H9 (cell line): Measurements from ENCODE around the gene HEPN1. TPM values are rescaled to one million over a fixed set of nuclear protein-coding genes. Genes with fewer than 3 reads are reported as not detected.

Experiments
- DNase-seq: peaks from one replicate; pipeline ENCODE4 v3.0.0-alpha.2; 2017
- H2AFZ ChIP-seq: one replicate; pipeline ENCODE4 v1.6.1; 2013; ENCODE audit warnings: mild to moderate bottlenecking, low read length, control low read depth, moderate library complexity
- H2AK5ac ChIP-seq: 2 replicates; pipeline ENCODE4 v1.6.1; 2013; ENCODE audit warnings: low read length, control low read depth, mixed read lengths; ENCODE audit not compliant: insufficient read length
- H2BK120ac ChIP-seq: one replicate; pipeline ENCODE4 v1.6.1; 2013; ENCODE audit warnings: low read depth, mild to moderate bottlenecking, low read length, control low read depth, inconsistent platforms; ENCODE audit not compliant: poor library complexity, severe bottlenecking
- H2BK12ac ChIP-seq: 2 replicates; pipeline ENCODE4 v1.6.1; 2013; ENCODE audit warnings: low read length, control low read depth, mixed read lengths, low read depth; ENCODE audit not compliant: insufficient read length
- H2BK15ac ChIP-seq: 2 replicates; pipeline ENCODE4 v1.6.1; 2013; ENCODE audit warnings: low read depth, low read length, control low read depth
- H2BK20ac ChIP-seq: one replicate; pipeline ENCODE4 v1.6.1; 2013; ENCODE audit warnings: low read depth, mild to moderate bottlenecking, low read length, control low read depth, inconsistent platforms; ENCODE audit not compliant: poor library complexity, severe bottlenecking
- H2BK5ac ChIP-seq: 2 replicates; pipeline ENCODE4 v1.6.1; 2013; ENCODE audit warnings: low read length, control low read depth, mixed read lengths; ENCODE audit not compliant: insufficient read length
- H3K14ac ChIP-seq: 2 replicates; pipeline ENCODE4 v1.6.1; 2013; ENCODE audit warnings: low read length, control low read depth; ENCODE audit not compliant: insufficient read depth
- H3K18ac ChIP-seq: 2 replicates; pipeline ENCODE4 v1.6.1; 2013; ENCODE audit warnings: low read depth, mild to moderate bottlenecking, mixed read lengths, low read length, control low read depth; ENCODE audit not compliant: insufficient read length
- H3K23ac ChIP-seq: 2 replicates; pipeline ENCODE4 v1.6.1; 2013; ENCODE audit warnings: low read length, control low read depth, mixed read lengths, low read depth; ENCODE audit not compliant: insufficient read length
- H3K23me2 ChIP-seq: 2 replicates; pipeline ENCODE4 v1.6.1; 2013; ENCODE audit warnings: low read depth, mild to moderate bottlenecking, mixed read lengths, low read length, control low read depth; ENCODE audit not compliant: insufficient read length, poor library complexity, severe bottlenecking
- H3K27ac ChIP-seq: 2 replicates; pipeline ENCODE4 v1.5.1; 2013; ENCODE audit warnings: low read length, control low read depth, mixed read lengths, low read depth; ENCODE audit not compliant: insufficient read length
- H3K27me3 ChIP-seq: 2 replicates; pipeline ENCODE4 v1.6.1; 2013; ENCODE audit warnings: low read length, control low read depth, inconsistent platforms; ENCODE audit not compliant: insufficient read depth
- H3K4ac ChIP-seq: 2 replicates; pipeline ENCODE4 v1.6.1; 2013; ENCODE audit warnings: low read depth, mild to moderate bottlenecking, control low read depth, inconsistent platforms, low read length, moderate library complexity
- H3K4me1 ChIP-seq: 2 replicates; pipeline ENCODE4 v1.6.1; 2013; ENCODE audit warnings: low read length, control low read depth, inconsistent platforms; ENCODE audit not compliant: insufficient read depth
- H3K4me2 ChIP-seq: 2 replicates; pipeline ENCODE4 v1.6.1; 2013; ENCODE audit warnings: low read length, control low read depth, mixed read lengths; ENCODE audit not compliant: insufficient read length, insufficient read depth
- H3K56ac ChIP-seq: 2 replicates; pipeline ENCODE4 v1.6.1; 2013; ENCODE audit warnings: low read depth, mild to moderate bottlenecking, mixed read lengths, low read length, control low read depth; ENCODE audit not compliant: insufficient read length
- H3K79me1 ChIP-seq: 2 replicates; pipeline ENCODE4 v1.6.1; 2013; ENCODE audit warnings: low read depth, mild to moderate bottlenecking, moderate library complexity, low read length, control low read depth, inconsistent platforms; ENCODE audit not compliant: insufficient read depth, poor library complexity, severe bottlenecking
- H3K79me2 ChIP-seq: 2 replicates; pipeline ENCODE4 v1.6.1; 2013; ENCODE audit warnings: low read length, control low read depth, inconsistent platforms; ENCODE audit not compliant: insufficient read depth
- H3K9ac ChIP-seq: 2 replicates; pipeline ENCODE4 v1.6.1; 2013; ENCODE audit warnings: low read length, control low read depth, mixed read lengths; ENCODE audit not compliant: insufficient read length; ENCODE audit errors: extremely low read depth
- H3K9me3 ChIP-seq: one replicate; pipeline ENCODE4 v1.6.1; 2013; ENCODE audit warnings: low read depth, low read length, inconsistent platforms; ENCODE audit not compliant: control insufficient read depth
- H3T11ph ChIP-seq: one replicate; pipeline ENCODE4 v1.6.1; 2013; ENCODE audit warnings: mild to moderate bottlenecking, low read length, control low read depth, inconsistent platforms
- H4K20me1 ChIP-seq: one replicate; pipeline ENCODE4 v1.6.1; 2013; ENCODE audit not compliant: control insufficient read depth, insufficient read length, insufficient read depth
- H4K5ac ChIP-seq: 2 replicates; pipeline ENCODE4 v1.6.1; 2013; ENCODE audit warnings: low read depth, mild to moderate bottlenecking, mixed read lengths, low read length, control low read depth; ENCODE audit not compliant: insufficient read length
- H4K8ac ChIP-seq: replicated peaks from 2 replicates; pipeline ENCODE4 v1.6.1; 2013; ENCODE audit warnings: low read length, control low read depth, mixed read lengths, low read depth; ENCODE audit not compliant: insufficient read length
- H4K91ac ChIP-seq: 2 replicates; pipeline ENCODE4 v1.6.1; 2013; ENCODE audit warnings: low read depth, mild to moderate bottlenecking, moderate library complexity, mixed read lengths, low read length, control low read depth; ENCODE audit not compliant: insufficient read length
- H3K27ac Mint-ChIP-seq, 3 experiments: 2 replicates in 2 of 3; 3 replicates in 1 of 3; pipeline ENCODE4 v1.8.0; 2020 to 2021; ENCODE audit warnings: mixed read lengths in 3 of 3, mild to moderate bottlenecking in 1 of 3, moderate library complexity in 1 of 3
- H3K27me3 Mint-ChIP-seq: 2 replicates; pipeline ENCODE4 v1.8.0; 2021; ENCODE audit warnings: low read depth, mild to moderate bottlenecking, moderate library complexity, mixed read lengths
- H3K36me3 Mint-ChIP-seq, 3 experiments: 2 replicates in 2 of 3; 3 replicates in 1 of 3; pipeline ENCODE4 v1.8.0; 2020 to 2021; ENCODE audit warnings: low read depth in 3 of 3, mixed read lengths in 3 of 3; ENCODE audit not compliant: insufficient read depth in 1 of 3
- H3K4me1 Mint-ChIP-seq, 2 experiments: 2 replicates each; pipeline ENCODE4 v1.8.0; 2020; ENCODE audit warnings: mixed read lengths in 2 of 2
- H3K4me3 Mint-ChIP-seq, 2 experiments: 2 replicates in 1 of 2; 3 replicates in 1 of 2; pipeline ENCODE4 v1.8.0; 2020 to 2021; ENCODE audit warnings: mild to moderate bottlenecking in 2 of 2, mixed read lengths in 2 of 2, moderate library complexity in 1 of 2
- H3K9me3 Mint-ChIP-seq, 2 experiments: 2 replicates in 1 of 2; 3 replicates in 1 of 2; pipeline ENCODE4 v1.8.0; 2020; ENCODE audit warnings: mild to moderate bottlenecking in 2 of 2, mixed read lengths in 2 of 2, moderate library complexity in 1 of 2
- CTCF ChIP-seq: fragments of 200-600 bp; sonication (generic); conservative IDR thresholded peaks from 3 replicates; pipeline ENCODE4 v1.8.0; 2021; ENCODE audit warnings: antibody characterized with exemption, mild to moderate bottlenecking
- WGBS: extraction: QIAGEN DNeasy Blood & Tissue Kit; methylation state at CpG from one replicate; pipeline ENCODE4 v1.1.7; 2013; ENCODE audit warnings: missing lambda C conversion rate, low lambda C conversion rate, mixed read lengths; ENCODE audit not compliant: insufficient read length; ENCODE audit errors: extremely low coverage; 5-methylcytosine and 5-hydroxymethylcytosine counted together
- total RNA-seq: library from RNA; stranded (reverse); gene quantifications from 2 replicates; pipeline ENCODE4 v1.2.1, GENCODE V29; 2021

Gene HEPN1
- total RNA-seq, 1 experiment from 2014 or later = not detected

DNA sequence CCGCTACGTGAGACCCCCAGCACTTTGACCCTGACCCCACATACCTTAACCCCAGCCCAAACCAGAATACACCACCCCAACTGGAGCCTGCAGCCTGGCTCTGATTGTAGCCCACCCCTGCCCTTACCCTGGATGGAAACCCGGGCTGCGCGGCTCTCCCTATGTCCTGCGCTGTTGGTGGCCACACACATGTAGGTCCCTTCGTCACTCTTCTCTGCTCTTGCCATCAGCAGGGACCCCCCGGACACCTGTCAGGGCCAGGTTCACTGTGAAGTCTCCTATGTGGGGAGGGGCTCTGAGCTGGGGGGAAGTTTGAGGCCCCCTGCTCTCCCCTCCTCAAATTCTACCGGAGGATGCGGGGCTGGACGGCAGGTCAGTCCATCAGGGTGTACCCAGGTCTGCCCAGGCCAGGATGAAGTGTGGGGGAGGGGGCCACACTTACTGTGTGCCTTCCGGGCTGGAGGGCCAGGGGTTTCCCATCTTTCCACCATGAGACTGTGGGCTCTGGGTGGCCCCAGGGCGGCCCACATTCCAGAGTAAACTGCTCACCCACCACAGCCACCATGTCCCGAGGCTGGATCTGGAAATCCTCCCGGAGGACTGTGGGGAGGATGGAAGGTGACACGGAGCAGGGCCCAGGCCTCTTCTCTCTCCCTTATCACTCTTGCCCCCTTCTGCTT is 22.8 kb upstream of the HEPN1 start:
- H3K23me2 ChIP-seq = no peaks in the 10 kb centered on the region
- H3K4me1 Mint-ChIP-seq = peaks cover 16 to 17% of the 10 kb centered on the region in 2 experiments
- H2AK5ac ChIP-seq = no peak overlapping the region
- WGBS = no CpG with 5 or more reads among the region's 16 CpGs
- H3K18ac ChIP-seq = no peak overlapping the region
- no peak overlapping the region for H4K5ac ChIP-seq
- no peak overlapping the region for H3K56ac ChIP-seq
- H3K9me3 Mint-ChIP-seq = no peaks in the 10 kb centered on the region
- no peak for DNase-seq
- no peak overlapping the region for H3K27ac ChIP-seq
- H4K91ac ChIP-seq = no peak overlapping the region
- H3K4me2 ChIP-seq = no peak overlapping the region
- no peaks in the 10 kb centered on the region for H3K79me1 ChIP-seq
- H3K4ac ChIP-seq = no peak overlapping the region
- no peak overlapping the region for H2BK15ac ChIP-seq
- no peak overlapping the region for H2AFZ ChIP-seq
- no peak overlapping the region for H2BK120ac ChIP-seq
- no peaks in the 10 kb centered on the region for H3K9me3 ChIP-seq
- no peaks in the 10 kb centered on the region for H3K27me3 ChIP-seq
- no peak overlapping the region for H3K23ac ChIP-seq
- H2BK12ac ChIP-seq = no peak overlapping the region
- H3K14ac ChIP-seq = no peak overlapping the region
- H3K27ac Mint-ChIP-seq = no peak overlapping the region
- H3K9ac ChIP-seq = no peak overlapping the region
- H3K27me3 Mint-ChIP-seq = peaks cover 15% of the 10 kb centered on the region
- H3T11ph ChIP-seq = no peak overlapping the region
- no peaks in the 10 kb centered on the region for H3K36me3 Mint-ChIP-seq
- H3K79me2 ChIP-seq = no peaks in the 10 kb centered on the region
- TF ChIP-seq CTCF = no peak
- H3K4me1 ChIP-seq = peaks cover 4% of the 10 kb centered on the region; the same call in 1 of the 2 replicates
- H4K20me1 ChIP-seq = no peaks in the 10 kb centered on the region
- H4K8ac ChIP-seq = no peak overlapping the region
- no peak overlapping the region for H3K4me3 Mint-ChIP-seq
- no peak overlapping the region for H2BK5ac ChIP-seq
- H2BK20ac ChIP-seq = no peak overlapping the region
